GM13977 (cell line): ENCODE data around the gene SCN3A.

Experiments
- DNase-seq: peaks from one replicate; pipeline ENCODE4 v3.0.0; 2012; ENCODE audit warnings: low spot score
- in situ Hi-C: fragments of 300-500 bp; cut with MboI; formaldehyde crosslinking; loops from one replicate; pipeline ENCODE4 v1.12.0; 2022; ENCODE audit warnings: low sequenced_read_pairs, low pct_unique_long_range_greater_than_20kb, mixed read lengths, inconsistent platforms; ENCODE audit not compliant: unreplicated experiment
- TF ChIP-seq, protein P1 (sequence below): IDR thresholded peaks from 2 replicates; pipeline ENCODE4 v1.5.1; 2012; ENCODE audit warnings: mild to moderate bottlenecking, control low read depth; ENCODE audit not compliant: insufficient read depth; ENCODE audit errors: extremely low read depth, missing control alignments

Gene SCN3A

DNA sequence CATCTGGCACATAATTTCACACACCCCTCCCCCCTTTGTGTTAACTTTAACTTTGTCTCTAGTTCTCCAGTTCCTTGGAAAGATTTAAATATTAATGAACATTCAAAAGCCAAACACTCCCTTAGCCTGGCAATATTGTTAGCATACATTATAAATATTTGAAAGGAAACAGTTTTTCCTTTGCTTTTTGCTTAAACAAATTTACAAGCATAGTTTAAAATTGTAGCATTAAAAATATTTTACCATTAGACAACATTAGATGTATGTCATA is 135.4 kb downstream of the SCN3A start:
- in situ Hi-C loops: no loop called here
- DNase-seq: no peak
- TF ChIP-seq, protein P1, sequence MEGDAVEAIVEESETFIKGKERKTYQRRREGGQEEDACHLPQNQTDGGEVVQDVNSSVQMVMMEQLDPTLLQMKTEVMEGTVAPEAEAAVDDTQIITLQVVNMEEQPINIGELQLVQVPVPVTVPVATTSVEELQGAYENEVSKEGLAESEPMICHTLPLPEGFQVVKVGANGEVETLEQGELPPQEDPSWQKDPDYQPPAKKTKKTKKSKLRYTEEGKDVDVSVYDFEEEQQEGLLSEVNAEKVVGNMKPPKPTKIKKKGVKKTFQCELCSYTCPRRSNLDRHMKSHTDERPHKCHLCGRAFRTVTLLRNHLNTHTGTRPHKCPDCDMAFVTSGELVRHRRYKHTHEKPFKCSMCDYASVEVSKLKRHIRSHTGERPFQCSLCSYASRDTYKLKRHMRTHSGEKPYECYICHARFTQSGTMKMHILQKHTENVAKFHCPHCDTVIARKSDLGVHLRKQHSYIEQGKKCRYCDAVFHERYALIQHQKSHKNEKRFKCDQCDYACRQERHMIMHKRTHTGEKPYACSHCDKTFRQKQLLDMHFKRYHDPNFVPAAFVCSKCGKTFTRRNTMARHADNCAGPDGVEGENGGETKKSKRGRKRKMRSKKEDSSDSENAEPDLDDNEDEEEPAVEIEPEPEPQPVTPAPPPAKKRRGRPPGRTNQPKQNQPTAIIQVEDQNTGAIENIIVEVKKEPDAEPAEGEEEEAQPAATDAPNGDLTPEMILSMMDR: no peak

DNA sequence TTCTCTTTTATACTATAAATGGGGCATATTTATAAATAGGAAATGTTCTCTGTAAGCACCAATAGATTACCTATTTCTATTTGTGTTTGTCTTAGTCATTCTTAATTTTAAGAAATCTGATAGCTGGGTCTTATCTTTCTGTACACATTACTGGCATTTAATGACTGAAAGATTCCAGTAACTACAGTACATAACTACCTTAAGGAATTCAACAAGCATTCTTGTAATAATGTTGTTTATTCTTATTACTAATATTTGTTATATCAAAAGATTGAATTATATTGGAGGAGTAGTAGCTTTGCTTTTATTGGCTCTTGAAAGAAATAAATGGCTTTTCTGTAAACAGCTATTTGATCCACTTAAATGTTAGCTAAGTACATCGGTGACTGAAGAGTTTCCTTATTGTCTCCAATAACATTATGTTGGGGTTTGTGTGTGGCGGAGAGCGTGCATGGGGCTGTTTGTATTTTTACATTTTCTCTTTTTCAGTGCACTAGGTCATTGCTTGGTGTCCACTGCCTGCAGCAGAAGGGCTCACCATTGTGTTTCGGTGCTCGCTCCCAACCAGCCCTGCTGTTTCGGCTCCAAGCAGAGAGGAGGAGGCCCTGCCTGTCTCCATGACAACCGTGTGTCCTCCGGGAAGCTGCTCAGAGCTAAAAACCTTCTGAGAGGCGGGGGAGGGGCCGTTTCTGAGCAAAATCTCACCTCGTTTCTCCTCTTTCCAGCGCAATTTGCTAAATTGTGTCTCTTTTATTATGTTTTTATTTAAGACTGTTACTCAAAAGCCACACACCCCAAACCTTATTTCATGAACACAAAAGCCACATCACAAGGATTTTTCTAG is 136.0 kb downstream of the SCN3A start:
- in situ Hi-C loops: no loop called here
- TF ChIP-seq, protein P1: no peak
- no peak for DNase-seq

DNA sequence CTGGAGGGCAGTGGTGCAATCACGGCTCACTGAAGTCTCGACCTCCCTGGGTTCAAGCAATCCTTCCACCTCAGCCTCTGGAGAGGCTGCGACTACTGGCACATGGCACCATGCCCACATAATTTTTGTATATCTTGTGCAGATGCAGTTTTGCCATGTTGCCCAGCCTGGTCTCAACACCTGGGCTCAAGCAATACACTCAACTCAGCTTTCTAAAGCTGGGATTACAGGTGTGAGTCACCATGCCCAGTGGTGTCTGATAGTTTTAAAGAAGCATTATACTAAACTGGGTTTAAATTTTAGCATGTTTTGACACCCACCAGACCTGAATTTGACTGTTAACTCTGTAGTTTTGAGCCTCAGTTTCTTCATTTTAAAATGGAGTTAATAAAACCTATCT is 139.1 kb downstream of the SCN3A start:
- TF ChIP-seq, protein P1: no peak
- in situ Hi-C loops: no loop called here
- DNase-seq: no peak

DNA sequence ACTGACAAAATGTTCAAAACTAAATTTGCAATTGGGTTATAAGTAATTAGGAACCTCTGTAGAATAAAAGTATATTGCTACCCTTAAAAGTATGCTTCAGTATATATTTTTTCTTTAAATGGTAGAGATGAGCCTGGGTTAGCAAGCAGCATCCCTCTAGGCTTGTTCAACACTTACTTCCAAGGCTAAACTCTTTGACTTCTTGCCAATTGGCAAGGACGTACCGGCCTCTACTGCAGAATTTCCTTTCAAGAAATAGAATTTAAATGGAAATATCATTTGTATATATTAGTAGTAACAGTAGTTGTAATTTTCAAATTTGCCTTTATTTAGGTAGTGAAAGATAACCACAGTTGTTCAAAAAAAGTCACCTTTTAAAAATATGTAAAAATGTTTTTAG is 143.4 kb downstream of the SCN3A start:
- in situ Hi-C loops: no loop called here
- no peak for DNase-seq
- TF ChIP-seq, protein P1: no peak

DNA sequence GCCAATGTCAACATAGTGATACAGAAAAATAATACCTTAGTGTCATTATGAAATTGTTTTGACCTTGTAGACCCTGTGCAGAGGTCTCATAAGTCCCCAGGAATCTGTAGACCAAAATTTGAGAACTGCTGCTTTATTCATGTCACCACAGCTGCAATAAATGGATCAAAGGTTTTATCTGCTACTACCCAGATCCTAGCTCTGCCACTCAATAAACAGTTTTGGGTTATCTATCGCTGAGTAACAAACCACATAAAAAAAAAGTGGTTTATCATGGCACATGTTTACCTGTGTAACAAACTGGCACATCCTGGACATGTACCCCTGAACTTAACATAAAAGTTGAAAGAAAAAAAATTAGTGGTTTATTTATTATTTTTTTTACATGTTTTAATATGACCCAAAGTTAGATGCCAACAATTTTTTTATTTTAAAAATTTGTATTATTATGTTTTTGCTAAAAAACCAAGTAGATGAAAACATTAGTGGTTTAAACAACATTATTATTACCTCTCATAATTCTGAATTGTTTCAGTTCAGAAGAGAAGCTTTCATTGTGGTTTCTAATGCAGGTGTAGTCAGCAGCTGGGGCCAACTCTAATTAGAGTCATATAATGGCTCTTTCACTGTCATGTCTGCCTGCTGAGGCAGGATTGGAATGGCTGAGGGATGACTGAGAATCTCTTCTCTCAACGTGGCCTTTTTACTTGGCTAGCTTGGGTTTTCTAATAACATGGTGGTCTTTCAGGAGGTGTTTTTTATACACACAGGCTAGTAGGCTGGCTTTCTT is 145.2 kb downstream of the SCN3A start:
- TF ChIP-seq, protein P1: no peak
- in situ Hi-C loops: no loop called here
- no peak for DNase-seq

DNA sequence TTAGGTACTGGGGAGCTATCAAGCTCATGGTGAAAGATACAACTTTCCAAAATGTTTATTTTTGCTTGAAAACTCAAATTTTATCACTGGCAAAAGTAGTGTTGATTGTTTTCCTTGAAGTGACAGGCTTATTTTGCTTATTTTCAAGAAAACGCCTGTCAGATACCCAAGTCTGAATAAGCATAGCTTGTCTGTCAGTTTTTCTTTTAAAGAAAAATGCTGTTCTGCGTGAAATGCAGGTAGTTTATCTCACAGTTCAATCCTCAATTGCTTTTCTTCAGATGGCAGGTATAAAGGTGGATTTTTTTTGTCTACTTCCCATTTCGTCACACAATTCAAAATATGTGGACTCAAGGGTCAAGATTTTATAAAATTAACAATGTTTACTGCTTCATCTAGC is 145.9 kb downstream of the SCN3A start:
- TF ChIP-seq, protein P1: no peak
- in situ Hi-C loops: no loop called here
- DNase-seq: no peak
